Measurements from ENCODE around the gene IFI35. TPM values are rescaled to one million over a fixed set of nuclear protein-coding genes. Genes with fewer than 3 reads are reported as not detected.

IFI35 gene
- total and polyA plus RNA-seq, 9 of the 15 experiments (the other 6 are each of a cell fraction or from before 2014, with no cell fraction given), result 4.4 to 13.1 (median 10.2) TPM

DNA sequence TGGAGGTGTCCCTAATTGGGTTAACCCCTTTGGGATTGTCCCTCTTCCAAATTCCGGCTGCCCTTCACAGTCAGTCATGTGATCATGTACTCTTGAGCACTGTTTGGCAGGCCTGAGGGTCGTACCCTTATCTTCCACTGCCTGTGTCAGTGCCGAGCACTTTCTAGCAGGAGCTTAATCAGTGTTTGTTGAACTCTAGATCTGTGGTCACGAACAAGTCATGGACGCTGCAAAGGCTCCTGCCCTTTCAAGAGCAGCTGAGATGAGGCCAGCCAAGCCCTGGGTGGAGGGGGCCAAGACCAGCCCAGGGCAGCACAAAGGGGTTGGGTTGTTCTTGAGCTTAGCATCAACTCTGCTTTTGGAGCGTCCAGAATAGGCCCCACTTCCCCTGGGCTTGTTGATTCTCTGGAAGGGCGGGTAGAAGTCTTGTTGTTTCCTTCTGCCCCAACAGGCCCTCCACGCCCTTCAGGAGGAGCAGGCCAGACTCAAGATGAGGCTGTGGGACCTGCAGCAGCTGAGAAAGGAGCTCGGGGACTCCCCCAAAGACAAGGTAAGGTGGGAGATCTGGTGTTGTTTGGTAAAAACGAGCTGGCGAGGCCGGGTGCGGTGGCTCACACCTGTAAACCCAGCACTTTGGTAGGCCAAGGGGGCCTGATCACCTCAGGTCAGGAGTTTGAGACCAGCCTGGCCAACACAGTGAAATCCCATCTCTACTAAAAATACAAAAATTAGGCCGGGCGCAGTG is 5.3 kb downstream of the IFI35 start (continued):
- TF ChIP-seq CHD4 (IDR thresholded peaks at IDR 0.05; ENCODE audit: insufficient read depth, insufficient replicate concordance, low read depth, low read length, poor library complexity, severe bottlenecking) (no peak), PPARD (CRISPR knock-in tag; IDR thresholded peaks at IDR 0.05) (no peak), ETS2 (tag; IDR thresholded peaks at IDR 0.05; ENCODE audit: borderline replicate concordance, poor library complexity, severe bottlenecking) (no peak), HNRNPL (IDR thresholded peaks at IDR 0.05; ENCODE audit: low read depth, low read length) (no peak), YY1 (IDR thresholded peaks at IDR 0.05; ENCODE audit: borderline replicate concordance in 1 of 3, control insufficient read depth in 1 of 3, extremely low read depth in 1 of 3, insufficient read depth in 3 of 3, insufficient read length in 1 of 3, insufficient replicate concordance in 2 of 3, low read depth in 1 of 3, low read length in 2 of 3) (no peak), ETV6 (IDR thresholded peaks at IDR 0.05; ENCODE audit: borderline replicate concordance in 1 of 2, low read depth in 2 of 2, low read length in 1 of 2) (no peak), ETV6 (CRISPR knock-in tag; IDR thresholded peaks at IDR 0.05; ENCODE audit: borderline replicate concordance) (no peak), DPF2 (IDR thresholded peaks at IDR 0.05) (peak; percentile 46; the same call in 1 of the 2 replicates)
- TF ChIP-seq, protein P1, sequence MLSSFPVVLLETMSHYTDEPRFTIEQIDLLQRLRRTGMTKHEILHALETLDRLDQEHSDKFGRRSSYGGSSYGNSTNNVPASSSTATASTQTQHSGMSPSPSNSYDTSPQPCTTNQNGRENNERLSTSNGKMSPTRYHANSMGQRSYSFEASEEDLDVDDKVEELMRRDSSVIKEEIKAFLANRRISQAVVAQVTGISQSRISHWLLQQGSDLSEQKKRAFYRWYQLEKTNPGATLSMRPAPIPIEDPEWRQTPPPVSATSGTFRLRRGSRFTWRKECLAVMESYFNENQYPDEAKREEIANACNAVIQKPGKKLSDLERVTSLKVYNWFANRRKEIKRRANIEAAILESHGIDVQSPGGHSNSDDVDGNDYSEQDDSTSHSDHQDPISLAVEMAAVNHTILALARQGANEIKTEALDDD (IDR thresholded peaks at IDR 0.05), result peak; percentile 80
- TF ChIP-seq, protein P2, sequence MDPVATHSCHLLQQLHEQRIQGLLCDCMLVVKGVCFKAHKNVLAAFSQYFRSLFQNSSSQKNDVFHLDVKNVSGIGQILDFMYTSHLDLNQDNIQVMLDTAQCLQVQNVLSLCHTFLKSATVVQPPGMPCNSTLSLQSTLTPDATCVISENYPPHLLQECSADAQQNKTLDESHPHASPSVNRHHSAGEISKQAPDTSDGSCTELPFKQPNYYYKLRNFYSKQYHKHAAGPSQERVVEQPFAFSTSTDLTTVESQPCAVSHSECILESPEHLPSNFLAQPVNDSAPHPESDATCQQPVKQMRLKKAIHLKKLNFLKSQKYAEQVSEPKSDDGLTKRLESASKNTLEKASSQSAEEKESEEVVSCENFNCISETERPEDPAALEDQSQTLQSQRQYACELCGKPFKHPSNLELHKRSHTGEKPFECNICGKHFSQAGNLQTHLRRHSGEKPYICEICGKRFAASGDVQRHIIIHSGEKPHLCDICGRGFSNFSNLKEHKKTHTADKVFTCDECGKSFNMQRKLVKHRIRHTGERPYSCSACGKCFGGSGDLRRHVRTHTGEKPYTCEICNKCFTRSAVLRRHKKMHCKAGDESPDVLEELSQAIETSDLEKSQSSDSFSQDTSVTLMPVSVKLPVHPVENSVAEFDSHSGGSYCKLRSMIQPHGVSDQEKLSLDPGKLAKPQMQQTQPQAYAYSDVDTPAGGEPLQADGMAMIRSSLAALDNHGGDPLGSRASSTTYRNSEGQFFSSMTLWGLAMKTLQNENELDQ (CRISPR knock-in tag; IDR thresholded peaks at IDR 0.05; ENCODE audit: borderline replicate concordance), result no peak
- TF ChIP-seq, protein P3, sequence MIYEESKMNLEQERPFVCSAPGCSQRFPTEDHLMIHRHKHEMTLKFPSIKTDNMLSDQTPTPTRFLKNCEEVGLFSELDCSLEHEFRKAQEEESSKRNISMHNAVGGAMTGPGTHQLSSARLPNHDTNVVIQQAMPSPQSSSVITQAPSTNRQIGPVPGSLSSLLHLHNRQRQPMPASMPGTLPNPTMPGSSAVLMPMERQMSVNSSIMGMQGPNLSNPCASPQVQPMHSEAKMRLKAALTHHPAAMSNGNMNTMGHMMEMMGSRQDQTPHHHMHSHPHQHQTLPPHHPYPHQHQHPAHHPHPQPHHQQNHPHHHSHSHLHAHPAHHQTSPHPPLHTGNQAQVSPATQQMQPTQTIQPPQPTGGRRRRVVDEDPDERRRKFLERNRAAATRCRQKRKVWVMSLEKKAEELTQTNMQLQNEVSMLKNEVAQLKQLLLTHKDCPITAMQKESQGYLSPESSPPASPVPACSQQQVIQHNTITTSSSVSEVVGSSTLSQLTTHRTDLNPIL (CRISPR knock-in tag; IDR thresholded peaks at IDR 0.05), result no peak
- TF ChIP-seq, protein P4, sequence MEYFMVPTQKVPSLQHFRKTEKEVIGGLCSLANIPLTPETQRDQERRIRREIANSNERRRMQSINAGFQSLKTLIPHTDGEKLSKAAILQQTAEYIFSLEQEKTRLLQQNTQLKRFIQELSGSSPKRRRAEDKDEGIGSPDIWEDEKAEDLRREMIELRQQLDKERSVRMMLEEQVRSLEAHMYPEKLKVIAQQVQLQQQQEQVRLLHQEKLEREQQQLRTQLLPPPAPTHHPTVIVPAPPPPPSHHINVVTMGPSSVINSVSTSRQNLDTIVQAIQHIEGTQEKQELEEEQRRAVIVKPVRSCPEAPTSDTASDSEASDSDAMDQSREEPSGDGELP (CRISPR knock-in tag; IDR thresholded peaks at IDR 0.05; ENCODE audit: borderline replicate concordance), result peak; percentile 40; the same call in 1 of the 2 replicates
- TF ChIP-seq, protein P5, sequence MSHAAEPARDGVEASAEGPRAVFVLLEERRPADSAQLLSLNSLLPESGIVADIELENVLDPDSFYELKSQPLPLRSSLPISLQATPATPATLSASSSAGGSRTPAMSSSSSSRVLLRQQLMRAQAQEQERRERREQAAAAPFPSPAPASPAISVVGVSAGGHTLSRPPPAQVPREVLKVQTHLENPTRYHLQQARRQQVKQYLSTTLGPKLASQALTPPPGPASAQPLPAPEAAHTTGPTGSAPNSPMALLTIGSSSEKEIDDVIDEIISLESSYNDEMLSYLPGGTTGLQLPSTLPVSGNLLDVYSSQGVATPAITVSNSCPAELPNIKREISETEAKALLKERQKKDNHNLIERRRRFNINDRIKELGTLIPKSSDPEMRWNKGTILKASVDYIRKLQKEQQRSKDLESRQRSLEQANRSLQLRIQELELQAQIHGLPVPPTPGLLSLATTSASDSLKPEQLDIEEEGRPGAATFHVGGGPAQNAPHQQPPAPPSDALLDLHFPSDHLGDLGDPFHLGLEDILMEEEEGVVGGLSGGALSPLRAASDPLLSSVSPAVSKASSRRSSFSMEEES (CRISPR knock-in tag; IDR thresholded peaks at IDR 0.05), result peak; percentile 93
- TF ChIP-seq, protein P6, sequence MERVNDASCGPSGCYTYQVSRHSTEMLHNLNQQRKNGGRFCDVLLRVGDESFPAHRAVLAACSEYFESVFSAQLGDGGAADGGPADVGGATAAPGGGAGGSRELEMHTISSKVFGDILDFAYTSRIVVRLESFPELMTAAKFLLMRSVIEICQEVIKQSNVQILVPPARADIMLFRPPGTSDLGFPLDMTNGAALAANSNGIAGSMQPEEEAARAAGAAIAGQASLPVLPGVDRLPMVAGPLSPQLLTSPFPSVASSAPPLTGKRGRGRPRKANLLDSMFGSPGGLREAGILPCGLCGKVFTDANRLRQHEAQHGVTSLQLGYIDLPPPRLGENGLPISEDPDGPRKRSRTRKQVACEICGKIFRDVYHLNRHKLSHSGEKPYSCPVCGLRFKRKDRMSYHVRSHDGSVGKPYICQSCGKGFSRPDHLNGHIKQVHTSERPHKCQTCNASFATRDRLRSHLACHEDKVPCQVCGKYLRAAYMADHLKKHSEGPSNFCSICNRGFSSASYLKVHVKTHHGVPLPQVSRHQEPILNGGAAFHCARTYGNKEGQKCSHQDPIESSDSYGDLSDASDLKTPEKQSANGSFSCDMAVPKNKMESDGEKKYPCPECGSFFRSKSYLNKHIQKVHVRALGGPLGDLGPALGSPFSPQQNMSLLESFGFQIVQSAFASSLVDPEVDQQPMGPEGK (CRISPR knock-in tag; IDR thresholded peaks at IDR 0.05; ENCODE audit: borderline replicate concordance), result no peak
